Endothelial cell of umbilical vein (primary cell): ENCODE results near the gene LRRC23. TPM values are rescaled to one million over a fixed set of nuclear protein-coding genes. Genes with fewer than 3 reads are reported as not detected.

Experiments
- BruUV-seq: library from RNA; stranded (reverse); fragments of 400-500 nt; replicated peaks from 2 replicates; lab custom pipeline; 2021; lab: Mats Ljungman, UMichigan
- CTCF ChIA-PET: fragments of 300-600, 350-600 bp; sonication (Branson Sonifier 250); formaldehyde crosslinking; loops from one replicate; lab custom pipeline; 2021; ENCODE audit warnings: antibody characterized with exemption, inconsistent platforms; lab: Charles Lee
- POLR2A ChIA-PET: fragments of 300-600, 350-600 bp; sonication (Branson Sonifier 250); formaldehyde crosslinking; loops from one replicate; lab custom pipeline; 2021; ENCODE audit warnings: antibody characterized with exemption, inconsistent platforms; lab: Charles Lee
- DNase-seq: peaks from one replicate; pipeline ENCODE4 v3.0.0-alpha.2; 2011; ENCODE audit warnings: low read depth, low spot score
- FAIRE-seq: peaks from 2 replicates; lab custom pipeline; 2011; peaks lifted over from hg19 to GRCh38; lab: Jason Lieb, UNC
- H2AFZ ChIP-seq: 2 replicates; pipeline ENCODE4 v1.6.0; 2012; ENCODE audit warnings: low read depth, low read length, control low read depth, inconsistent platforms
- H3K27ac ChIP-seq: 2 replicates; pipeline ENCODE4 v1.5.1; 2011; ENCODE audit warnings: low read depth, mild to moderate bottlenecking, control low read depth, low read length, moderate library complexity; ENCODE audit not compliant: insufficient read depth
- H3K27me3 ChIP-seq, 2 experiments: 2 replicates each; pipeline versions ENCODE4 v1.6.0 to v1.6.1; 2011; ENCODE audit warnings: low read length in 2 of 2, mixed read lengths in 1 of 2; ENCODE audit not compliant: control insufficient read depth in 2 of 2, insufficient read depth in 2 of 2
- H3K36me3 ChIP-seq, 2 experiments: 2 replicates in 1 of 2; 3 replicates in 1 of 2; pipeline ENCODE4 v1.5.1; 2011; ENCODE audit warnings: low read length in 2 of 2, mild to moderate bottlenecking in 1 of 2, moderate library complexity in 1 of 2; ENCODE audit not compliant: control insufficient read depth in 2 of 2, insufficient read depth in 2 of 2; ENCODE audit errors: extremely low read depth in 1 of 2
- H3K4me1 ChIP-seq: 3 replicates; pipeline ENCODE4 v1.5.1; 2011; ENCODE audit warnings: mild to moderate bottlenecking, low read length; ENCODE audit not compliant: control insufficient read depth, insufficient read depth; ENCODE audit errors: extremely low read depth
- H3K4me2 ChIP-seq: 2 replicates; pipeline ENCODE4 v1.6.1; 2011; ENCODE audit warnings: low read length, control low read depth, mixed read lengths; ENCODE audit not compliant: insufficient read depth
- H3K4me3 ChIP-seq, 3 experiments: fragments of 200-600 bp in 1 of 3; sonication (generic), shearing (Covaris generic) in 1 of 3; replicated peaks in 1 of 3; 2 replicates each; pipeline ENCODE4 v1.5.1; 2011 to 2016; ENCODE audit warnings: control low read depth in 3 of 3, low read length in 3 of 3, mild to moderate bottlenecking in 2 of 3, inconsistent platforms in 1 of 3, low read depth in 1 of 3, moderate library complexity in 1 of 3; ENCODE audit not compliant: insufficient read depth in 1 of 3
- H3K79me2 ChIP-seq: 2 replicates; pipeline ENCODE4 v1.6.0; 2012; ENCODE audit warnings: low read length, inconsistent platforms; ENCODE audit not compliant: control insufficient read depth, insufficient read depth
- H3K9ac ChIP-seq: replicated peaks from 2 replicates; pipeline ENCODE3; 2011; ENCODE audit warnings: low read length, control low read depth; ENCODE audit not compliant: insufficient read depth; ENCODE audit errors: extremely low read depth
- H3K9me1 ChIP-seq: replicated peaks from 3 replicates; pipeline ENCODE4 v1.6.0; 2011; ENCODE audit warnings: mild to moderate bottlenecking, low read length; ENCODE audit not compliant: control insufficient read depth, insufficient read depth; ENCODE audit errors: extremely low read depth
- H3K9me3 ChIP-seq: replicated peaks from 2 replicates; pipeline ENCODE4 v1.5.1; 2012; ENCODE audit warnings: low read length, inconsistent platforms; ENCODE audit not compliant: control insufficient read depth, insufficient read depth
- H4K20me1 ChIP-seq: replicated peaks from 2 replicates; pipeline ENCODE3; 2011; ENCODE audit warnings: mild to moderate bottlenecking, low read length; ENCODE audit not compliant: control insufficient read depth, insufficient read depth; ENCODE audit errors: extremely low read depth
- MYC ChIP-seq: IDR thresholded peaks from one replicate; pipeline ENCODE4 v1.6.1; 2011; ENCODE audit warnings: mild to moderate bottlenecking, low read depth, low read length
- POLR2AphosphoS5 ChIP-seq: IDR thresholded peaks from 2 replicates; pipeline ENCODE4 v1.6.1; 2012; ENCODE audit warnings: low read depth, mild to moderate bottlenecking, control low read depth, low read length, moderate library complexity; ENCODE audit not compliant: insufficient read depth
- dilution Hi-C: fragments of 300-500 bp; cut with MboI; formaldehyde crosslinking; loops from one replicate; pipeline ENCODE4 v1.15.0; 2019; ENCODE audit warnings: low sequenced_read_pairs; ENCODE audit not compliant: extremely low pct_ligation_motif_present
- intact Hi-C: fragments of 100-400 bp; cut with micrococcal nuclease; formaldehyde crosslinking; loops from one replicate; pipeline ENCODE4 v1.10.0; 2022
- polyA plus RNA-seq, 4 experiments: library from polyadenylated mRNA; depleted of rRNA in 3 of 4; stranded (reverse) in 3 of 4; unstranded in 1 of 4; fragments of >200 nt; gene quantifications; 2 replicates each; pipeline versions ENCODE4 v1.2.1 to v1.2.3, GENCODE V29; 2011 to 2012; ENCODE audit warnings: missing spikeins in 1 of 4
- total RNA-seq: library from RNA; stranded (reverse); gene quantifications from 2 replicates; pipeline ENCODE4 v1.2.3, GENCODE V29; 2021
- TF ChIP-seq, protein P1 (sequence below), 2 donors: IDR thresholded peaks; 1 replicate in 1 of 2; 2 replicates in 1 of 2; pipeline ENCODE4 v1.5.1; 2011; ENCODE audit warnings: low read length in 2 of 2, mild to moderate bottlenecking in 2 of 2, moderate library complexity in 2 of 2, control low read depth in 1 of 2, inconsistent platforms in 1 of 2, low read depth in 1 of 2; ENCODE audit not compliant: insufficient read depth in 1 of 2; ENCODE audit errors: extremely low read depth in 1 of 2

Gene LRRC23
- total and polyA plus RNA-seq, 2 donors (not counting 3 experiments of a cell fraction or from before 2014, with no cell fraction given), result 3.1 to 3.5 TPM

DNA sequence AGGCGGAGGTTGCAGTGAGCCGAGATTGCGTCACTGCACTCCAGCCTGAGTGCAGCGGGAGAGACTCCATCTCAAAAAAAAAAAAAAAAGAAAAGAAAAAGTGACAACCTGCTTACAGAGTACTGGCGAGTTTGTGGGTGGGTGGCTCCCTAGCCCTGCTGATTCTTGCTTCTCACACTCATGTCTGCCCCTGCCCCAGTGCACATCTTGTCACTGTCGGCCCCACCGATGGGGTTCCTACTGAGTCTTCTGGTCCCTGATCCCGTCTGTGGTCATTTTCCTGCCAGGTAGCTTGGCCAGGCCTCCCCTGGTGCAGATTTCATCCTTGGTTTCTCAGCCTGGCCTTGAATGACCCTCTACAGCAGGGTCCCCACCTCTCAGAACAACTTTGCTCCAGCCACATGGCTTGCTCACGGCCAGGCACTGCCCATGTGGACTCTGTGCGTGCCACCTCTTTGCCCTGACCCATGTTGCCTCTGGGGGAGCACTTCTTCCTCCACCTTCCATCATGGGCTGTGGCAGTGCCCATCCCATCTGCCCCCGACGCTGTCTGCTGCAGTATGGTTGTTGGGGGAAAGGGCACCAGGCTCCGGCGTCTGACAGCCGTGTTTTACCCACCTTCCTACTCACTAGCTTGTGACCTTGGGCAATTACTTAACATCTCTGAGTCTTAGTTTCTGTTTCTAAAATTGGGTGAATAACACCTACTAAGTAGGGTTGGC, 44.4 kb downstream of the LRRC23 start:
- Histone ChIP-seq H3K4me2 (no peak overlapping the region), H3K9ac (no peak overlapping the region), H3K4me1 (peaks cover 27% of the 10 kb centered on the region), H3K79me2 (no peaks in the 10 kb centered on the region), H3K9me3 (no peaks in the 10 kb centered on the region), H3K36me3 (no peaks in the 10 kb centered on the region), H2AFZ (no peak overlapping the region), H3K9me1 (no peaks in the 10 kb centered on the region), H3K27ac (no peak overlapping the region), H4K20me1 (no peaks in the 10 kb centered on the region), H3K27me3 (no peaks in the 10 kb centered on the region), H3K4me3 (no peak overlapping the region)
- FAIRE-seq (no peak), DNase-seq (no peak)
- TF ChIP-seq, protein P1, sequence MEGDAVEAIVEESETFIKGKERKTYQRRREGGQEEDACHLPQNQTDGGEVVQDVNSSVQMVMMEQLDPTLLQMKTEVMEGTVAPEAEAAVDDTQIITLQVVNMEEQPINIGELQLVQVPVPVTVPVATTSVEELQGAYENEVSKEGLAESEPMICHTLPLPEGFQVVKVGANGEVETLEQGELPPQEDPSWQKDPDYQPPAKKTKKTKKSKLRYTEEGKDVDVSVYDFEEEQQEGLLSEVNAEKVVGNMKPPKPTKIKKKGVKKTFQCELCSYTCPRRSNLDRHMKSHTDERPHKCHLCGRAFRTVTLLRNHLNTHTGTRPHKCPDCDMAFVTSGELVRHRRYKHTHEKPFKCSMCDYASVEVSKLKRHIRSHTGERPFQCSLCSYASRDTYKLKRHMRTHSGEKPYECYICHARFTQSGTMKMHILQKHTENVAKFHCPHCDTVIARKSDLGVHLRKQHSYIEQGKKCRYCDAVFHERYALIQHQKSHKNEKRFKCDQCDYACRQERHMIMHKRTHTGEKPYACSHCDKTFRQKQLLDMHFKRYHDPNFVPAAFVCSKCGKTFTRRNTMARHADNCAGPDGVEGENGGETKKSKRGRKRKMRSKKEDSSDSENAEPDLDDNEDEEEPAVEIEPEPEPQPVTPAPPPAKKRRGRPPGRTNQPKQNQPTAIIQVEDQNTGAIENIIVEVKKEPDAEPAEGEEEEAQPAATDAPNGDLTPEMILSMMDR (IDR thresholded peaks at IDR 0.05; ENCODE audit: extremely low read depth in 1 of 2, insufficient read depth in 1 of 2, low read depth in 1 of 2, low read length in 2 of 2), result peak; percentile 2 to 4
- TF ChIP-seq MYC, result no peak
- CTCF ChIA-PET, result interaction anchor here (0.7 to 1.7 kb wide), 4 partner anchors 12 to 164 kb away, joined by 3 to 6 read pairs (median 4); no protein-coding TSS in a partner anchor
- POLR2A ChIA-PET, result no interaction called here
- intact Hi-C loops, result no loop called here
- BruUV-seq, result no TSS peak
- dilution Hi-C loops, result no loop called here

DNA sequence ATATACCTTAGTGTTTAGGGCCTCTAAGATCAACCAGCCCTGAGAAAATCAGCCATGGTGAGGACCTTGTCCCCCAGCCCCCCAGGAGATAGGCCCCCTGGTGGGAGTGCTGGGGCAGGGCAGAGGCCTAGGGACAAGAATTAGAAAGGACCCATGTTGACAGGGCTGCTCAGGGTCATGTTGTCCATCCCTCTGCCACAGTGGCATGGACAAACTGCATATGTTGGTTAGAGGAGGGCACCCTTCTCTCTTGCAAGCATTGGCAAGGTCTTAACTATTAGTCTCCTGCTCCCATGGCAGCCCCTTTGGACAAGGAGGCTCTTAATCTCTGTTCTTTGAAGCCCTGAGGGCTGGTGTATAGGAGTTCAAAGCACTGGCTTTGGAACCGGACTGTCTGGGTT, 45.8 kb downstream of the LRRC23 start:
- Histone ChIP-seq H3K4me3 (no peak overlapping the region), H3K9ac (no peak overlapping the region), H4K20me1 (no peaks in the 10 kb centered on the region), H3K27ac (no peak overlapping the region), H3K4me1 (peaks cover 17% of the 10 kb centered on the region), H3K9me3 (no peaks in the 10 kb centered on the region), H3K27me3 (no peaks in the 10 kb centered on the region), H3K79me2 (no peaks in the 10 kb centered on the region), H3K9me1 (no peaks in the 10 kb centered on the region), H2AFZ (no peak overlapping the region), H3K36me3 (no peaks in the 10 kb centered on the region), H3K4me2 (no peak overlapping the region)
- DNase-seq, result no peak
- no TSS peak for BruUV-seq
- intact Hi-C loops, result no loop called here
- TF ChIP-seq MYC, result no peak
- TF ChIP-seq, protein P1 (IDR thresholded peaks at IDR 0.05; ENCODE audit: extremely low read depth in 1 of 2, insufficient read depth in 1 of 2, low read depth in 1 of 2, low read length in 2 of 2), result peak; percentile 17 to 29
- no peak for TF ChIP-seq POLR2AphosphoS5
- CTCF ChIA-PET, result interaction anchor here (1.2 to 1.7 kb wide), 3 partner anchors 11 to 15 kb away, joined by 5 to 6 read pairs (median 5); no protein-coding TSS in a partner anchor
- dilution Hi-C loops, result no loop called here
- POLR2A ChIA-PET, result no interaction called here
- no peak for FAIRE-seq
